ENCODE measurements around the gene STX16.

GRCh38 chr20:58602124-58602523 is 49.0 kb upstream of the STX16 start:
- TF ChIP-seq, protein P1, sequence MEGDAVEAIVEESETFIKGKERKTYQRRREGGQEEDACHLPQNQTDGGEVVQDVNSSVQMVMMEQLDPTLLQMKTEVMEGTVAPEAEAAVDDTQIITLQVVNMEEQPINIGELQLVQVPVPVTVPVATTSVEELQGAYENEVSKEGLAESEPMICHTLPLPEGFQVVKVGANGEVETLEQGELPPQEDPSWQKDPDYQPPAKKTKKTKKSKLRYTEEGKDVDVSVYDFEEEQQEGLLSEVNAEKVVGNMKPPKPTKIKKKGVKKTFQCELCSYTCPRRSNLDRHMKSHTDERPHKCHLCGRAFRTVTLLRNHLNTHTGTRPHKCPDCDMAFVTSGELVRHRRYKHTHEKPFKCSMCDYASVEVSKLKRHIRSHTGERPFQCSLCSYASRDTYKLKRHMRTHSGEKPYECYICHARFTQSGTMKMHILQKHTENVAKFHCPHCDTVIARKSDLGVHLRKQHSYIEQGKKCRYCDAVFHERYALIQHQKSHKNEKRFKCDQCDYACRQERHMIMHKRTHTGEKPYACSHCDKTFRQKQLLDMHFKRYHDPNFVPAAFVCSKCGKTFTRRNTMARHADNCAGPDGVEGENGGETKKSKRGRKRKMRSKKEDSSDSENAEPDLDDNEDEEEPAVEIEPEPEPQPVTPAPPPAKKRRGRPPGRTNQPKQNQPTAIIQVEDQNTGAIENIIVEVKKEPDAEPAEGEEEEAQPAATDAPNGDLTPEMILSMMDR (CRISPR knock-in tag; IDR thresholded peaks at IDR 0.05) = no peak
- no peak for TF ChIP-seq MNT (IDR thresholded peaks at IDR 0.05)
- no peak for TF ChIP-seq SIN3A (IDR thresholded peaks at IDR 0.05; ENCODE audit: borderline replicate concordance, low read depth, low read length)
- TF ChIP-seq POLR2A (IDR thresholded peaks at IDR 0.05; ENCODE audit: insufficient read depth in 1 of 2, low read depth in 2 of 2, low read length in 2 of 2) = no peak
- TF ChIP-seq, protein P2, sequence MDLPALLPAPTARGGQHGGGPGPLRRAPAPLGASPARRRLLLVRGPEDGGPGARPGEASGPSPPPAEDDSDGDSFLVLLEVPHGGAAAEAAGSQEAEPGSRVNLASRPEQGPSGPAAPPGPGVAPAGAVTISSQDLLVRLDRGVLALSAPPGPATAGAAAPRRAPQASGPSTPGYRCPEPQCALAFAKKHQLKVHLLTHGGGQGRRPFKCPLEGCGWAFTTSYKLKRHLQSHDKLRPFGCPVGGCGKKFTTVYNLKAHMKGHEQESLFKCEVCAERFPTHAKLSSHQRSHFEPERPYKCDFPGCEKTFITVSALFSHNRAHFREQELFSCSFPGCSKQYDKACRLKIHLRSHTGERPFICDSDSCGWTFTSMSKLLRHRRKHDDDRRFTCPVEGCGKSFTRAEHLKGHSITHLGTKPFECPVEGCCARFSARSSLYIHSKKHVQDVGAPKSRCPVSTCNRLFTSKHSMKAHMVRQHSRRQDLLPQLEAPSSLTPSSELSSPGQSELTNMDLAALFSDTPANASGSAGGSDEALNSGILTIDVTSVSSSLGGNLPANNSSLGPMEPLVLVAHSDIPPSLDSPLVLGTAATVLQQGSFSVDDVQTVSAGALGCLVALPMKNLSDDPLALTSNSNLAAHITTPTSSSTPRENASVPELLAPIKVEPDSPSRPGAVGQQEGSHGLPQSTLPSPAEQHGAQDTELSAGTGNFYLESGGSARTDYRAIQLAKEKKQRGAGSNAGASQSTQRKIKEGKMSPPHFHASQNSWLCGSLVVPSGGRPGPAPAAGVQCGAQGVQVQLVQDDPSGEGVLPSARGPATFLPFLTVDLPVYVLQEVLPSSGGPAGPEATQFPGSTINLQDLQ (CRISPR knock-in tag; IDR thresholded peaks at IDR 0.05) = no peak
- TF ChIP-seq ELF1 (CRISPR knock-in tag; IDR thresholded peaks at IDR 0.05) = no peak
- no peak for TF ChIP-seq ZNF816 (CRISPR knock-in tag; IDR thresholded peaks at IDR 0.05; ENCODE audit: borderline replicate concordance)
